Mesenchymal stem cell (in vitro differentiated cells and primary cell): ENCODE data around the gene SUN1.

Experiments
- DNase-seq: peaks from one replicate; pipeline ENCODE4 v3.0.0-alpha.2; 2013
- H2AFZ ChIP-seq: one replicate; pipeline ENCODE4 v1.6.1; 2013; ENCODE audit warnings: low read depth, mild to moderate bottlenecking, control low read depth, inconsistent platforms, low read length, moderate library complexity
- H2AK5ac ChIP-seq: 2 replicates; pipeline ENCODE4 v1.6.1; 2013; ENCODE audit warnings: low read length, moderate library complexity, mild to moderate bottlenecking, inconsistent platforms; ENCODE audit not compliant: severe bottlenecking
- H2BK120ac ChIP-seq: one replicate; pipeline ENCODE4 v1.6.1; 2013; ENCODE audit warnings: low read depth, mild to moderate bottlenecking, inconsistent platforms, low read length, moderate library complexity
- H2BK12ac ChIP-seq, 2 experiments: one replicate each; pipeline ENCODE4 v1.6.1; 2013; ENCODE audit warnings: inconsistent platforms in 2 of 2, low read length in 2 of 2, mild to moderate bottlenecking in 2 of 2, moderate library complexity in 2 of 2, control low read depth in 1 of 2
- H2BK15ac ChIP-seq: one replicate; pipeline ENCODE4 v1.6.1; 2013; ENCODE audit warnings: mild to moderate bottlenecking, low read depth, inconsistent platforms; ENCODE audit not compliant: poor library complexity, severe bottlenecking
- H2BK5ac ChIP-seq: 2 replicates; pipeline ENCODE4 v1.6.1; 2013; ENCODE audit warnings: low read depth, mild to moderate bottlenecking, low read length, control low read depth, inconsistent platforms; ENCODE audit not compliant: poor library complexity, severe bottlenecking
- H3K14ac ChIP-seq, 2 experiments: one replicate each; pipeline ENCODE4 v1.6.1; 2013; ENCODE audit warnings: inconsistent platforms in 2 of 2, low read length in 2 of 2, control low read depth in 1 of 2, mild to moderate bottlenecking in 1 of 2, moderate library complexity in 1 of 2
- H3K18ac ChIP-seq, 2 experiments: one replicate each; pipeline ENCODE4 v1.6.1; 2013; ENCODE audit warnings: inconsistent platforms in 2 of 2, low read length in 2 of 2, control low read depth in 1 of 2, low read depth in 1 of 2, mild to moderate bottlenecking in 1 of 2
- H3K23ac ChIP-seq, 2 experiments: one replicate each; pipeline ENCODE4 v1.6.1; 2013; ENCODE audit warnings: inconsistent platforms in 2 of 2, low read length in 2 of 2, mild to moderate bottlenecking in 2 of 2, moderate library complexity in 2 of 2, control low read depth in 1 of 2
- H3K27ac ChIP-seq: 2 replicates; pipeline ENCODE4 v1.5.1; 2013; ENCODE audit warnings: mild to moderate bottlenecking, moderate library complexity, low read length, control low read depth, inconsistent platforms; ENCODE audit not compliant: poor library complexity, severe bottlenecking
- H3K27me3 ChIP-seq, 2 experiments: 2 replicates each; pipeline versions ENCODE4 v1.6.1 to v1.7.0; 2013; ENCODE audit warnings: low read length in 2 of 2, mild to moderate bottlenecking in 2 of 2, moderate library complexity in 2 of 2, control low read depth in 1 of 2, inconsistent platforms in 1 of 2; ENCODE audit not compliant: control insufficient read depth in 1 of 2, insufficient read depth in 1 of 2
- H3K36me3 ChIP-seq, 2 experiments: 2 replicates each; pipeline versions ENCODE4 v1.6.1 to v1.7.0; 2013; ENCODE audit warnings: low read length in 2 of 2, control low read depth in 1 of 2, inconsistent platforms in 1 of 2, low read depth in 1 of 2, mild to moderate bottlenecking in 1 of 2; ENCODE audit not compliant: insufficient read depth in 2 of 2, control insufficient read depth in 1 of 2
- H3K4ac ChIP-seq, 2 experiments: one replicate each; pipeline ENCODE4 v1.6.1; 2013; ENCODE audit warnings: inconsistent platforms in 2 of 2, low read length in 2 of 2, mild to moderate bottlenecking in 2 of 2, moderate library complexity in 2 of 2, control low read depth in 1 of 2, low read depth in 1 of 2
- H3K4me1 ChIP-seq: 2 replicates; pipeline ENCODE4 v1.6.1; 2013; ENCODE audit warnings: low read depth, low read length, control low read depth; ENCODE audit not compliant: control insufficient read depth, insufficient read depth
- H3K4me2 ChIP-seq: 2 replicates; pipeline ENCODE4 v1.6.1; 2013; ENCODE audit warnings: low read length, mild to moderate bottlenecking, inconsistent platforms; ENCODE audit not compliant: poor library complexity, severe bottlenecking
- H3K4me3 ChIP-seq, 2 experiments: 2 replicates each; pipeline versions ENCODE4 v1.5.1 to v1.7.0; 2013; ENCODE audit warnings: low read length in 2 of 2, mild to moderate bottlenecking in 2 of 2, control low read depth in 1 of 2, low read depth in 1 of 2; ENCODE audit not compliant: insufficient read depth in 1 of 2
- H3K79me1 ChIP-seq: replicated peaks from 2 replicates; pipeline ENCODE4 v1.6.1; 2013; ENCODE audit warnings: mild to moderate bottlenecking, control low read depth, low read length, inconsistent platforms; ENCODE audit not compliant: poor library complexity, severe bottlenecking
- H3K9ac ChIP-seq: 2 replicates; pipeline ENCODE4 v1.7.0; 2013; ENCODE audit warnings: mild to moderate bottlenecking, low read length, moderate library complexity
- H3K9me3 ChIP-seq: 2 replicates; pipeline ENCODE4 v1.7.0; 2013; ENCODE audit warnings: mild to moderate bottlenecking, low read length; ENCODE audit not compliant: control insufficient read depth
- H4K8ac ChIP-seq: one replicate; pipeline ENCODE4 v1.6.1; 2013; ENCODE audit warnings: inconsistent platforms, mild to moderate bottlenecking, low read length, moderate library complexity
- H4K91ac ChIP-seq: one replicate; pipeline ENCODE4 v1.6.1; 2013; ENCODE audit warnings: mild to moderate bottlenecking, low read length, inconsistent platforms
- WGBS: methylation state at CpG from one replicate; pipeline ENCODE4 v1.1.7; 2013; ENCODE audit warnings: mixed read lengths; 5-methylcytosine and 5-hydroxymethylcytosine counted together

The SUN1 gene

DNA sequence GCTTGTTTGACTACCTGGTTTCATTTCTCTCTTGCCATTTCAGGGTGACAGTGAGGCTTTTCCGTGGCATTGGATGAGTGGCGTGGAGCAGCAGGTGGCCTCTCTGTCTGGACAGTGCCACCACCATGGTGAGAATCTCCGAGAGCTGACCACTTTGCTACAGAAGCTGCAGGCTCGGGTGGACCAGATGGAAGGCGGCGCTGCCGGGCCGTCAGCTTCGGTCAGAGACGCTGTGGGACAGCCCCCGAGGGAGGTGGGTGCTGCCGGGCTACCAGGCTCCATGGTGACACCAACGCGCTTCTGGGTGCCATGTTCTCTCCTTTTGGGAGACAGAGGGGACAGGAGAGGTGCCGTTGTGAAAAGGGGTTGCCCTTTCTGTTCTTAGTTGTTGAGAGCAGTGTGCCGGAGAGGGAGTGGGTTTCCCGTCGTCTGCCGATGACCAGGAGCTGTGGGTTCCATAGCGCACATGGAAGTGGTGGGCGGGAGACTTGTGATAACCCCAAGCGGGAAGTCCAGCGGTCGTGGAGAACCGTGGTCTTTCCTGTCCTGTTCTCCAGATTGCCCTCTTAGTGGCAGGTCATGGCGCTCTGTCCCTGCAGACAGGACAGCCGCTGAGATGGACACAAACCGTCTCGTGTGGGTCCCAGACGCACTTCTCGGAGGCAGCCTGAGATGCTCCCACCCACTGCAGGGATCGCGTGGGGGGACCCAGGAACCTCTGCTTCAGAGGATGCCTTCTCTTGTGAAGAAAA is 21.3 kb downstream of the SUN1 start:
- no peak overlapping the region for H4K91ac ChIP-seq
- no peak overlapping the region for H2AFZ ChIP-seq
- no peak overlapping the region for H3K18ac ChIP-seq
- H3K4me3 ChIP-seq = no peak overlapping the region
- H2BK12ac ChIP-seq = no peak overlapping the region
- H3K23ac ChIP-seq = no peak overlapping the region
- H3K27ac ChIP-seq = no peak overlapping the region
- peaks cover 37% of the 10 kb centered on the region for H3K79me1 ChIP-seq
- no peak overlapping the region for H4K8ac ChIP-seq
- no peak overlapping the region for H3K4ac ChIP-seq
- H3K9me3 ChIP-seq = no peaks in the 10 kb centered on the region
- 92% methylated on average over 33 of the region's 33 CpGs for WGBS
- no peak overlapping the region for H2BK5ac ChIP-seq
- DNase-seq = no peak
- H2BK15ac ChIP-seq = no peak overlapping the region
- no peak overlapping the region for H3K14ac ChIP-seq
- H2BK120ac ChIP-seq = no peak overlapping the region
- no peak overlapping the region for H3K9ac ChIP-seq
- H2AK5ac ChIP-seq = no peak overlapping the region
- H3K4me2 ChIP-seq = no peak overlapping the region
- H3K4me1 ChIP-seq = peaks cover 9% of the 10 kb centered on the region
- H3K36me3 ChIP-seq = peaks cover 80 to 98% of the 10 kb centered on the region in 2 experiments
- H3K27me3 ChIP-seq = no peaks in the 10 kb centered on the region

- H4K91ac ChIP-seq = no peak overlapping the region
- 98% methylated on average over 27 of the region's 32 CpGs for WGBS
- no peak overlapping the region for H3K4ac ChIP-seq
- H2BK12ac ChIP-seq = no peak overlapping the region
- no peak overlapping the region for H3K14ac ChIP-seq
- no peak overlapping the region for H2BK15ac ChIP-seq
- no peak overlapping the region for H3K9ac ChIP-seq
- no peak overlapping the region for H2AFZ ChIP-seq
- H3K23ac ChIP-seq = no peak overlapping the region
- no peak overlapping the region for H4K8ac ChIP-seq
- no peak overlapping the region for H3K4me3 ChIP-seq
- DNase-seq = no peak
- peaks cover 80 to 96% of the 10 kb centered on the region in 2 experiments for H3K36me3 ChIP-seq
- peaks cover 38% of the 10 kb centered on the region for H3K79me1 ChIP-seq
- no peak overlapping the region for H3K27ac ChIP-seq
- H3K18ac ChIP-seq = no peak overlapping the region
- no peaks in the 10 kb centered on the region for H3K9me3 ChIP-seq
- no peaks in the 10 kb centered on the region for H3K27me3 ChIP-seq
- no peak overlapping the region for H3K4me2 ChIP-seq
- H2BK5ac ChIP-seq = no peak overlapping the region
- H2BK120ac ChIP-seq = no peak overlapping the region
- H2AK5ac ChIP-seq = no peak overlapping the region
- H3K4me1 ChIP-seq = peaks cover 9% of the 10 kb centered on the region
Measured at GRCh38 chr7:854118-854775, 22.0 kb downstream of the SUN1 start.

DNA sequence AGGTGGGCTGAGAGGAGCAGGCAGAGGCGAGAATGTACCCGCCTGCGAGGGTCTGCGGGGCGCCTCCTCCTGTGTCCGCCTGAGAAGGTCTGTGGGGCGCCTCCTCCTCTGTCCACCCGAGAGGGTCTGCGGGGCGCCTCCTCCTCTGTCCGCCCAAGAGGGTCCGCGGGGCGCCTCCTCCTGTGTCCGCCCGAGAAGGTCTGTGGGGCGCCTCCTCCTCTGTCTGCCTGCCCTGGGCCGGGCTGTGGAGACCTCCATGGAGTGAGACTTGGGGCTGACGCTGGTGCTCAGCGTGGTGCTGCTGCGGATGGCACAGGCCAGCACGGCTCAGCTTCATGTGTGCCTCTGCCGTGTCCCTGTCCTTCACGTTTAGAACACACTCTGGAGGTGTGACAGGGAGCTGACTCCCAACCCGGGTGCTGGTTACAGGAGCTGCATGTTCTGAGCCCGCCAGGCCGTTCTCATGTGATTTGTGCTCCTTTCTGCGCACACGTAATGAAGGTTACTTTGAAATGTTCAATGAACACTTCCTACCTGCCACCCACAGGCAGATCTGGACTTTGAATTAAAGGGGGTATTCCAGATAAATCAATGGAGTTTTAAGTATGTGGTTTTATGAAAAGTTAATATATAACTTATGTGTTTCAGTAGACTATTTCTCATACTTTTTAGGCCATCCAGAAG is 23.6 kb downstream of the SUN1 start:
- Histone ChIP-seq H2AFZ (no peak overlapping the region), H2BK12ac (no peak overlapping the region), H3K9me3 (no peaks in the 10 kb centered on the region), H3K4me3 (no peak overlapping the region), H3K4me2 (no peak overlapping the region), H4K8ac (no peak overlapping the region), H2BK15ac (no peak overlapping the region), H3K4ac (no peak overlapping the region), H3K27me3 (no peaks in the 10 kb centered on the region), H3K9ac (no peak overlapping the region), H4K91ac (no peak overlapping the region), H3K27ac (no peak overlapping the region), H2BK120ac (no peak overlapping the region), H3K18ac (no peak overlapping the region), H2BK5ac (no peak overlapping the region), H2AK5ac (no peak overlapping the region), H3K36me3 (peaks cover 85 to 96% of the 10 kb centered on the region in 2 experiments), H3K14ac (no peak overlapping the region), H3K23ac (no peak overlapping the region), H3K4me1 (peaks cover 9% of the 10 kb centered on the region), H3K79me1 (peaks cover 43% of the 10 kb centered on the region)
- no peak for DNase-seq
- WGBS = 95% methylated on average over 27 of the region's 29 CpGs

DNA sequence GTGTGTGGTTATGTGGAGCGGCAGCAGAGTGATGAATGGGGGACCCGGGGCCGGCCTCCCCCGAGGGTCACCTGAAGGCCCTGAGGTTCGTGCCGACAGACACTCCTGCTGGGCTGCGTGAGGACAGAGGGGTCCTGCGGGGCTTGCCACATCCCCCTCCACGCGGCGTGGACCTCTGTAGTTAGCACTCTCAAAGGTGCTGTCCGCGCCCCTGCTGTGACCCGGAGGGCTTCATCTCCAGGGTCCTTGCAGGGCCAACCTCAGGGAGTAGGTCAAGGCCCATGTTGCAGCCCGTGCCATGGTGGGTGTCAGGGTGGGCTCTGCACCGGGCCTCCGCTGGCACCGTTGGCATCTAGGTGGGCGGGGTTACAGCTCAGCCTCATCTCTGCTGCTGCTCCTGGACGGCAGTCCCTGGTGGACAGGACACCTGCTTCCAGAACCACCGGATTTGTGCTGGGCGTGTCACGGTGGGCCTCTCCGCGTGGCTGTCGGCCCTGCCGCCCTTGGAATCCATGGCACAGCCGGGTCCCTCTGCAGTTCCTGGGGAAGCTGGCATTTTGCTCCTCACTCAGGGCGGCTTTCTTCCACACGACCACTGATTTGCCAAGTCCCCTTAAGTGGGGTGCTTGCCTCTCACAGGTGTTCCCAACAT is 24.3 kb downstream of the SUN1 start:
- H2AFZ ChIP-seq = no peak overlapping the region
- no peak overlapping the region for H3K4ac ChIP-seq
- DNase-seq = no peak
- no peak overlapping the region for H2BK15ac ChIP-seq
- H3K36me3 ChIP-seq = peaks cover 87 to 97% of the 10 kb centered on the region in 2 experiments
- no peak overlapping the region for H3K9ac ChIP-seq
- no peak overlapping the region for H3K4me2 ChIP-seq
- no peak overlapping the region for H3K23ac ChIP-seq
- H3K27ac ChIP-seq = no peak overlapping the region
- peaks cover 45% of the 10 kb centered on the region for H3K79me1 ChIP-seq
- H4K8ac ChIP-seq = no peak overlapping the region
- no peak overlapping the region for H3K14ac ChIP-seq
- 96% methylated on average over 30 of the region's 30 CpGs for WGBS
- no peak overlapping the region for H3K18ac ChIP-seq
- H2BK12ac ChIP-seq = no peak overlapping the region
- no peaks in the 10 kb centered on the region for H3K9me3 ChIP-seq
- no peak overlapping the region for H4K91ac ChIP-seq
- H2BK5ac ChIP-seq = no peak overlapping the region
- no peaks in the 10 kb centered on the region for H3K27me3 ChIP-seq
- H3K4me3 ChIP-seq = no peak overlapping the region
- no peak overlapping the region for H2AK5ac ChIP-seq
- peaks cover 9% of the 10 kb centered on the region for H3K4me1 ChIP-seq
- no peak overlapping the region for H2BK120ac ChIP-seq
